CD4-positive, alpha-beta T cell treated with Interleukin-15 for 4 hours (primary cell): ENCODE data around the gene EVI5.
"Not testable (repeated sequence)": the region's sequence is repeated elsewhere in the genome, so short reads cannot be mapped to it uniquely, and the experiment has no call there.

Source experiments
- DNase-seq: peaks from one replicate; pipeline ENCODE4 v3.0.0-alpha.2; 2020; ENCODE audit warnings: low spot score

EVI5 gene

DNA sequence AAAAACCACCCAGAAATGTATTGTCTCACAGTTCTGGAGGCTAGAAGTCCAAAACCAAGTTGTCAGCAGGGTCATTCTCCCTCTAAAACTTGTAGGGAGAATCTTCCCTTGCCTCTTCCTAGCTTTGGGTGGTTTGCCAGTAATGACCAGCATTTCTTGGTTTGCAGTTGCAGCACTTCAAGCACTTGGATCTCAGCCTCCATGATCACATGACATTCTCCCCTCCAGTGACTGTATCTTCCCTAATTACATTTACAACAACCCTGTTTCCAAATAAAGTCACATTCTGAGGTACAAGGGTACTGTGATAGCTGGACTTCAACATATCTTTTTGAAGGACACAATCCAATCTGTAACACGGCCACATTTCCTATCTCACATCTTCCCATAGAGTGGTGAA, 37.2 kb downstream of the EVI5 start:
- no peak for DNase-seq

DNA sequence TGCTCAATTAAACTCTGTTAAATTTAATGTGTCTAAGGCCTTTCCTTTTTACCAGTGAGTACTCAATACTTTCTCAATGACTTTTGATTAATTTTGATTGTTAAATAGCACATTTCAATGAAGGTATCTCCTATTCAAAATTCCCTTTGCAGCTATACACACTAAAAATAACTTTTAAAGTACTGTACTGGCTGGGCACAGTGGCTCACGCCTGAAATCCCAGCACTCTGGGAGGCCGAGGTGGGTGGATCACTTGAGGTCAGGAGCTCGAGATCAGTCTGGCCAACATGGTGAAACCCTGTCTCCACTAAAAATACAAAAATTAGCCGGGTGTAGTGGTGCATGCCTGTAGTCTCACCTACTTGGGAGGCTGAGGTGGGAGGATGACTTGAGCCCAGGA, 38.7 kb downstream of the EVI5 start:
- DNase-seq, result not testable (repeated sequence)

DNA sequence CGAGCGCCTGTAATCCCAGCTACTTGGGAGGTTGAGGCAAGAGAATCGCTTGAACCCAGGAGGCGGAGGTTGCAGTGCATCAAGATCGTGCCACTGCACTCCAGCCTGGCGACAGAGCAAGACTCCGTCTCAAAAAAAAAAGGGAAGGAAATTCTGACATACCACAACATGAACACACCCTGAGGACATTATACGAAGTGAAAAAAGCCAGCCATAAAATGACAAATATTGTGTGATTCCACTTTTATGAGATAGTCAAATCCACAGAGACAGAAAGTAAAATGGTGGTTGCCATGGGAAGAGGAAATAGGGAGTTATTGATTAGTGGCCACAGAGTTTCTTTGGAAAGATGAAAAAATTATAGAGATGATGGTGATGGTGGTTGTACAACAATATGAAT, 41.7 kb downstream of the EVI5 start:
- no peak for DNase-seq

DNA sequence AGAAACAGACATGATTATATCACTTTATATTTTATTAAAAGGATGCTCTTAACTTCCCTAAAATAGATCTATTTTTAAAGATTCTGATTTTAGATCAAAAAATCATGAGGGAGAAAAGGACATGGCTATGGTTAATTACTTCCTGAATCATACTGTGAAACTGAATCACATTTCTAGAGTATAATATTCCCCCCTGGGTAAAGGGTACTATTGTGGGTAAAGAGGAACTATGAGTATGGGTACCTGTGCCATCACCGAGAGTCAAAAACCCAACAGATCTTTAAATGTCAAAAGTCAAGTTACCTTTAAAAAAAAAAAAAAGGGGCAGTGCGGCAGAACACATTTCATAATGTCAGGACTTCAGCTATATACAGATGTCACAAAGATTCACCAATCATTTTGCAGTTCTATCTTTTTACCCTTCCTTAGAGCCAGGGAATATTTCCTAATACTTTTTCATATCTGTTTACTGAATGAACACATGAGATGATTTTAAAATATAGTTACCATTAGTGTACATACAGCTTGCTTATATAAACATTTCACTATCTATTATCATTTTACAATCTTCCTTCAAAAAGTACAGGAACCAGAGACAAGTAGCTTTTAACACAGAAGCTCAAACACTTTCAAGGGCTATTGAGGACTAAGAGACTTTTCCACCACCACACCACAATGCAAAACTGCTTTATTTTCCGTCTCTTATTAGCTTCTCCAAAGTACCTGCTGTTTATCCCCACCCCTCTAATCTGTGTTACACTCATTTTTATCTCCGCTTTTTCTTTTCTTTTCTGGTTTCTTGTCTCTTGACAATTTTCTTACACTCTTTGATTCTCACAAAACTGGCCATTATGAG, 45.0 kb downstream of the EVI5 start:
- no peak for DNase-seq

DNA sequence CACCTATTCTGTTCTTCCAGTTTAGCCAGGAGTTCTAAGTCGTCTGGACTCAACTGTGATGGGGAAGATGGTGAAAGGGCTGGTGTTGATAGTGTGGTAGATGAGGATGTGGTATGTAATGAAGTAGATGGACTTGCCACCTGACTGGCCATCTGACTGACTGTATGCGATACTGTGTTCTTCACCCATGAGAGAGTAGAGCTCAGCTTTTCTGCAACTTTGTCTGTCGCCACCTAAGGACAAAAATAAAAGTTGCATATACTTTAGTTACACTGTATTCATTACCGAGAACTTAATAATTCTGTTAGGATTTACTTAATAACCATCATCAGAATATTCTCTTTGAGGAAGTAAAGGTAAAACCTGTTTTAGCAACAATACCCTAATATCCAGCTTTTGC, 48.5 kb downstream of the EVI5 start:
- no peak for DNase-seq

DNA sequence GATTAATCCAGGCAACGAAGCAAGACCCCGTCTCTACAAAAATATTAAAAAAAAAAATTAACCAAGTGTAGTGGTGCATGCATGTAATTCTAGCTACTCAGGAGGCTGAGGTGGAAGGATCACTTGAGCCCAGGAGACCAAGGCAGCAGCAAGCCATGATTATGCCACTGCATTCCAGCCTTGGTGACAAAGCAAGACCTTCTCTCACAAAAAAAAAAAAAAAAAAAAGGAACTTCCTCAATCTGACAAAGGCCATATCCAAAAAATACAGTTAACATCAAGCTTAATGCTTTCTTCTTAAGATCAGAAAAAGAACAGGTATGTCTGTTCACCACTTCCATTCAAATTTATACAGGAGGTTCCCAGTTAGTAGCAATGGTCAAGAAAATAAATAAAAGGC, 54.4 kb downstream of the EVI5 start:
- DNase-seq, result no peak

DNA sequence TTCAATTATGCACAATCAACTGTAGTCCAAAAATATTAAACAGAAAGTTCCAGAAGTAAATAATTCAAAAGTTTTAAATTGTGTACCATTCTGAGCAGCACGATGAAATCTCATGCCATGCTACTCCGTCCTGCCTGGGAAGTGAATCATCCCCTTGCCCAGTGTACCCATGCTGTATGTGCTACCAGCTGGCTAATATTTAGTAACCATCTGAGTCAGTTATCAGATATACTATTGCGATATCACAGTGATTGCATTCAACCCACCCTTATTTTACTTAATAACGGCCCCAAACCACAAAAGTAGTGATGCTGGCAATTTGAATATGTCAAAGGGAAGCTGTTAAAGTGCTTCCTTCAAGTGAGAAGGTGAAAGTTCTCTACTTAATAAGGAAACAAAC, 56.2 kb downstream of the EVI5 start:
- DNase-seq, result no peak

DNA sequence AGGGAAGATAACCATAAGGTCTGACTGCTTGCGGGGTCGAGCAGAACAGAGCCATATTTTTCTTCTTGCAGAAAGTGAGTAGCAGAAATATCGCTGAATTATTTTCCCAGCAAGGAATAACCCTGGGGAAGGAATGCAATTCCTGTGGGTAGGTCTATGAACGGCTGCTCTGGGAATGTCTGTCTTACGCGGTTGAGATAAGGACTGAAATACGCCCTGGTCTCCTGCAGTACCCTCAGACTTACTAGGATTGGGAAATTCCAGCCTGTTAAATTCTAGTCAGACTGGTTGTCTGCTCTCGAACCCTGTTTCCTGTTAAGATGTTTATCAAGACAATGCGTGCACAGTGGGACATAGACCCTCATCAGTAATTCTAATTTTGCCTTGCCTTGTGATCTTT, 61.2 kb downstream of the EVI5 start:
- DNase-seq, result not testable (repeated sequence)

DNA sequence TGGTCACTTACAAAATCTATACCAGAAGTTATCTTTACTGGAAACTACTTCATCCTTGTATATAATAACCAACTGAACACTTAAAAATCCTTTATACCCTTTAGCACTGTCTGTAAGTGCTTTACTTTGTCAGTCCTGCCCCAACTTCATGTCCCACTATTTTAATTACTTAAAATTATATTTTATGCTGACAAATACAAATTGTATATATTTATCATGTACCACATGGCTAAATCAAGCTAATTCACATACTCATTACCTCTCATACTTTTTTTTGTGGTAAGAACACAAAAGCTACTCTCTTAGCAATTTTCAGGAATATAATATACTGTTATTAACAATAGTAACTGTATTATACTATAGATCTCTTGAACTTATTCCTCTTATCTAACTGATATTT, 63.0 kb downstream of the EVI5 start:
- DNase-seq, result no peak

DNA sequence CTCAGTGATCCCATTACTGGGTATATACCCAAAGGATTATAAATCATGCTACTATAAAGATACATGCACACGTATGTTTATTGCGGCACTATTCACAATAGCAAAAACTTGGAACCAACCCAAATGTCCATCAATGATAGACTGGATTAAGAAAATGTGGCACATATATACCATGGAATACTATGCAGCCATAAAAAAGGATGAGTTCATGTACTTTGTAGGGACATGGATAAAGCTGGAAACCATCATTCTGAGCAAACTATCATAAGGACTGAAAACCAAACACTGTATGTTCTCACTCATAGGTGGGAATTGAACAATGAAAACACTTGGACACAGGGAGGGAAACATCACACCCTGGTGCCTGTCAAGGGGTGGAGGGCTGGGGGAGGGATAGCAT, 63.8 kb downstream of the EVI5 start:
- not testable (repeated sequence) for DNase-seq

DNA sequence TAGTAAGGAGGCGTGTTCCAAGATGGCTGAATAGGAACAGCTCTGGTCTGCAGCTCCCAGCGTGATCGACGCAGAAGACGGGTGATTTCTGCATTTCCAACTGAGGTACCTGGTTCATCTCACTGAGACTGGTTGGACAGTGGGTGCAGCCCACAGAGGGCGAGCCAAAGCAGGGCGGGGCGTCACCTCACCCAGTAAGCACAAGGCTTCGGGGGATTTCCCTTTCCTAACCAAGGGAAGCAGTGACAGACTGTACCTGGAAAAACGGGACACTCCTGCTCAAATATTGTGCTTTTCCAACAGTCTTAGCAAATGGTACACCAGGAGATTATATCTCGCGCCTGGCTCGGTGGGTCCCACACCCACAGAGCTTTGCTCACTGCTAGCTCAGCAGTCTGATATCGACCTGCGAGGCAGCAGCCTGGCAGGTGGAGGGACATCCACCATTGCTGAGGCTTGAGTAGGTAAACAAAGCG, 69.4 kb downstream of the EVI5 start:
- not testable (repeated sequence) for DNase-seq

DNA sequence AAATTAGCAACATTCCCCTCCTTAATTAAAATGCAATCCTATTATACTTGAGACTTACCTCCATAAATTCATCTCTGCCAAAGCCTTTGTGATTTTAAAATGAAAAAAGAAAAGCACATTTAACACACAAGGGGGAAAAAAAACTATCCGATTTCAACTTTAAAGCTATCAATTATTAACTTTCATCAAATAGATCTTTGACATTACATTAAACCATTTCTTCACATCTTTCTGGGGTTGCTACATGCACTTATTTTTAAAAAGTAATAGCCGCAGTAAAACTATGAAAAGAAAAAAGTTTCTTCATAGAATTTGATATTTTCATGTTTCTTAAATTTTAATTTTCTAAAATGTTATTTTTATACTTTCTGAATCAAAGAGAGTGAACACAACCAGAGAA, 71.0 kb downstream of the EVI5 start:
- DNase-seq, result no peak

DNA sequence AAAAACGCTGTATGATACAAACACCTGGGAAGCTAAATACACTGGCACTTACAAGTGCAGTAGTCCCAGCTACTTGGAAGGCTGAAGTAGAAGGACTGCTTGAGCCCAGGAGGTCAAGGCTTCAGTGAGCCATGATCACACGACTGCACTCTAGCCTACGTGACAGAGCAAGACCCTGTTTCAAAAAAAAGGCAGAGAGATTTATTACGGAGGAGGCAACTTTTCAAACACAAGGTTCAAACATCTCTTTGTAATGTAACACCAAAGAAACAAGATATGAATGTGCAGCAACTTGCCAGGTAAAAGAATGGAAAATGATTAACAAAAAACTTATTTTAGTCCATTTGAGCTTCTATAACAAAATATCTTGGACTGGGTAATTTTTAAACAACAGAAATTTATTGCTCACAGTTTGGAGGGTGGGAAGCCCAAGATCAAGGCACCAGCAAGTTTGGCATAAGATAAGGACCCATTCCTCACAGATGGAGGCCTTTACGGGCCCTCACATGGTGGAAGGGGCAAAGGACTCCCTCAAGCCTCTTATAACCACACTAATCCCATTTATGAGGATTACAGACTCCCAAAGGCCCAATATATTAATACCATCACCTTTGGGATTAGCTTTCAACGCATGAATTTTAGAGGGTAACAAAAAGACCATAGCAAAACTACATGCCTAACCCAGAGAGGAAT, 73.3 kb downstream of the EVI5 start:
- no peak for DNase-seq

DNA sequence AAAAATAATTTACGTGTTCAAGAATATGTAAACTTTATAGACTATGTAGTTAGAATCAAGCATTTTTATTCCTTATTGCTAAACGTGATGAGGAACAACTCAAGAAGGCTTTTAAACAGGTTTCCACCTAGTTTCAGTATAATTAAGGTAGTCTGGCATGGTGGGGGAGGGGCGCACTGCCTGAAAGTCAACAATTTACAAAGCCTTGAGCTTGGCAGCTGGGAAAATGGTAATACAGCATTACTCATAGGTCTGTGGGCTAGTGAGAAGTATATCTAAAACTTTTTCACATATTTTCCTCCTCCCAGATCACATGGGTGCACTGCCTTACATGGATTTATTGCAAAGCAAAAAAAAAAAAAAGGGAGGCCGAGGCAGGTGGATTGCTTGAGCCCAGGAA, 75.2 kb downstream of the EVI5 start:
- no peak for DNase-seq

DNA sequence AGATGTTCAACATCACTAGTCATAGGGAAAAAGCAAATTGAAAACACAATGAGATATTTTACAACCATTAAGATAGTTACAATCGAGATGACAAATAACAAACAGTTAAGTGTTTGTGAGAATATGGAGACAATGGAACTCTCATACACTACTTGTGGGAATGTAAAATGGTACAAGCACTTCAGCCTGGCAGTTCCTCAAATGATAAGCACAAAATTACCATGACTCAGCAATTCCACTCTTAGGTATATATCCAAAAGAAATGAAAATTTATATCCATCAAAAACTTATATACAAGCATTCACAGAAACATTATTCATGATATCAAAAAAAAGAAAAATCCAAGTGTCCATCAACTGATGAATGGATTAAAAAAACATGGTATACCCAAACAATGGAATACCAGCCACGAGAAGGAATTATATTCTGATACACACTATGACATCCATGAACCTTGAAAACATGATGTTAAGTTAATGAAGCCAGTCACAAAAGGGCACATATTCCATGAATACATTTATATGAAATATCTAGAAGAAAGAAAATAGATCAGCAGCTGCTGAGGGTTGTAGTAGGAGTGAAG, 76.4 kb downstream of the EVI5 start:
- no peak for DNase-seq

DNA sequence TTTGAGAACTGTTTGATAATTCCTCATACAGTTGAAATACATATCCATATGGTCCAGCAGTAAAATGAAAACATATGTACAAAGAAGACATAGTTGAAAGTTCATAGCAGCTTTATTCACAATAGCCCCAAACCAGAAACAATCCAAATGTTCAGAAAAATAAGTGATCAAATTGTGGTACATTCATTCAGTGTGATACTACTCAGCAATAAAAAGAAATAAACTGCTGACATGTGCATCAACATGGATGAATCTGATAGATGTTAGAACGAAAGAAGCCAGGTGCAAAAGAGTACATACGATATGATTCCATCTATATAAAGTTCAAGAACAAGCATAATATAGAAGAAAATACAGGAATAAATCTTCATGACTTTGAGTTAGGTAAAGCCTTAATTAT, 77.2 kb downstream of the EVI5 start:
- DNase-seq, result no peak

DNA sequence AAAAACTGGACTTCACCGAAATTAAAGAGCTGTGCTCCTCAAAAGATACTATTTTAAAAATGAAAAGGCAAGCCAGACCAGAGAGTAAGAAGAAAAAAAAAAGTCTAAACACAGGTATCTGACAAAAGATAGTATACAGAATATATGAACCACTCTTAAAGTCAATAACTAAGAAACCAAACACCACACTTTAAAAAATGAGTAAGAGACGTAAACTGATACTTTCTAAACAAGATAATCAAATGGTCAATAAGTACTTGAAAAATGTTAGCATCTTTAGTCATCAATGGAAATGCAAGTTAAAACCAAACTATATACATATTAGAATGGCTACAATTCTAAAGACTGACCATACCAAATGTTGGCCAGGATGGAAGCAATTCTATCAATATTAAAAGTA, 77.6 kb downstream of the EVI5 start:
- DNase-seq, result no peak

DNA sequence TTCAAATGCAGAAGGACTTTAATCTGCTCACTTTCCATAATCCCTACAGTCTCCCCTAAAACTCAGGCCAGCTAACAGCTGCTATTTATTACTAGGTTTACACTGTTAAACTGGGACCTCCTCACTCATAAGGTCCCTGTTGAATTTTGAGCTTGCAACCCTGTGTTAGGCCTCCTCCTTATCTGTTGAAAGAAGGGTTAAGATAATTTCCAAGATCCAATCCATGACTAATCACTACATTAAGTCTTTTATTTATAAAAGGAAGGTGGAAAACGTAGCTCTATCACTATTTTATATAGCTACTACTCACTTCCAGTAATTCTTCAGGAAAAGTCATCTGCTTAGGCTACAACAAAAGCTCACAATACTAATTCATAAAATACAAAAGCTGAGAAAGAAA, 79.5 kb downstream of the EVI5 start:
- DNase-seq, result no peak

DNA sequence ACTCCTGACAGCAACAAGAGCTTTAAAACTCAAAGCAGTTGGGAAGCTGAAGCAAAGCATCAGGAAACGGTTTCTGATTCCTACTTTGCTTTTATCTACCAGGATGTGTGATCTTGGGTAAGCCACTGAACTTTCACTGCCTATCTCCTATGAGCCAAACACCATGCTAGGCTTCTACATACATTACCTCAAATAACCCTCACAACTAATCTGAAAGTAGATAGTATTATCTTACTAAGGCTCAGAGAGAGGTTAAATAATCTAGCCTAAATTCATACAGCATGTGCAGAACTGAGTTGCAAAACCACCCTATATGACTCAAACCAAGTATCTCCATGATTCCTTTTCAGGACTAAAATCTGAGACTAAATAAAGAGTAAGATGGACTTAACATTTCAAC, 83.8 kb downstream of the EVI5 start:
- no peak for DNase-seq

DNA sequence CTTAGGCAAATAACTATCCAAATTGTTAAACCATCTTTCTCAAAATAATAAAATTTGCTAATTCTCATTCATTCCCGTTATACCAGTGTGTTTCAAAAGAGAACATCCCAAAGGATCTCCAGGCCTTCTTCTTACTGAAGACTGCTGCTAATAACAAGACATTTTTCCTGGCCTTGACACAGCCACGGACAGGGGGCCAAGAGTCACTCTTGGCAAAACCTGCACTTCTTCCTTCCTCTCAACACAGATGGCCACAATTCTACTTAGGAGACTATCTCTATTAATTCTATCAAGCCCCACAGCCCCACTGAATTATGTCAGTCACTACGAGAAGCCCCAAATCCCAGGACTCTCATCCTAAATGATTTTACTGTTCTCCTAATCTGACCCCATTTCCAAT, 86.0 kb downstream of the EVI5 start:
- no peak for DNase-seq

DNA sequence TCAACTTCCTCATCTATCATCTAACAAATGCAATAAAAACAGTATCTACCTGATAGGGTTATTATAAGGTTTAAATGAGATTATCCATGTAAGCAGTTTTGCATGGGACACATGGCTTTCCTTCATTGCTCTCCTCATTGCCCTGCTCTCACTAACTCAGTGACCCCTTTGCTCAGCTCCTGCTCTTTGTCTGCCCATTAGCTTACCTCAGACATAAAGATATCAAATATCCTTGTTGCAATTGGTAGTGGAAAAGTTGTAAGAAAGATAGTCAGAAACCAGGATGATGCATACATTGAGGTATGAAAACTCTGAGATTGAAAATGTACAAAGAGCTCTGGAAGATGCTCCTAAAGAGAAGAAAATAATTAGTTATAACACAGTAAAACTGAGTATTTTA, 89.8 kb downstream of the EVI5 start:
- DNase-seq, result no peak

DNA sequence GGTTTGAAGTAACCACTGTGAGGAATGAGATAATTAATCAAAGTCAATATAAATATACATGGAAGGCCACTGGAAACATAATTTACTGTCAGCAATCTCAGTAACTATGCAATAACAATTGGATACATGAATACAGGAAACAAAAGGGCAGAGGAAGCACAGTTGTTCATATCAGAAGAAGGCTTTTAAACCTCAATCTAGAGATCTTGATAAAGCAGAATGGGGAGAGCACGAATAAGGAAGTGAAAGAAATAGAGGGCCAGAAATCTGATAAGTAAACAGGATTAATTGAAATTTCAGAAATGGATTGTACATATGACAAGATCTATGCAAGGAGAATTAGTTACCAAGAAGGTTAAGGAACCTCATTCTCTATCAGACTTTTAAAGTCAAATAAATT, 93.0 kb downstream of the EVI5 start:
- DNase-seq, result no peak

DNA sequence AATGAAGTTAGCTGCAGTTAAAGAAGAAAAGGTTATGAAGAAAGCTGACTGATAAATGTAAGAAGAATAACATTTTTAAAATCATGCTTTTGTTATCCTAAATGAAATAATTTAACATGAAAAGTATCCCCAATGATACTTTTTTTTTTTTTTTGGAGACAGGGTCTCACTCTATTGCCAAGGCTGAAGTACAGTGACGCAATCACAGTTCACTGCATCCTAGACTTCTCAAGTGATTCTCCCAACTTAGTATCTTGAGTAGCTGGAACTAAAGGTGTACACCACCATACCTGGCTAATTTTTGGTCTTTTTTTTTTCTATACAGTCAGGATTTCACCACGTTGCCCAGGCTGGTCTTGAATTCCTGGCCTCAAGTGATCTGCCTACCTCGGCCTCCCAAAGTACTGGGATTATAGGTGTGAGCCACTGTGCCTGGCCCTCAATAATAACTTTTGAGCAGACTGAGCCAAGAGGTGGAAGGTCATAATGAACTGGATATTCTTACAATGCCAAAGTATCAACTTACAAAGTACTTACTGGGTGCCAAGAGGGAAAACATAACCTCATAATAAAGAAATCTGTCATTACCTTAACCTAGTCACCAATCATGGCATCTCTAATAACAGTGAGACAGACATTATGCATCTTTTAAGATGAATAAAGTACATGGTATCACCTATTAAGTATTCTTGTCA, 94.5 kb downstream of the EVI5 start:
- DNase-seq, result no peak
